NOMO-1 (cell line): ENCODE results near the gene SPDEF.

Source experiments
- DNase-seq, 2 experiments: peaks; one replicate each; lab custom pipeline; 2025; ENCODE audit not compliant: unreplicated experiment in 2 of 2; lab: John Stamatoyannopoulos, UW

SPDEF gene

GRCh38 chr6:34556031-34556471 is at the start of gene SPDEF:
Gene SPDEF, minus strand, starts transcription at chr6:34556329. Its CDS starts 11,874 bp downstream, at chr6:34544455.
- DNase-seq, result no peak

DNA sequence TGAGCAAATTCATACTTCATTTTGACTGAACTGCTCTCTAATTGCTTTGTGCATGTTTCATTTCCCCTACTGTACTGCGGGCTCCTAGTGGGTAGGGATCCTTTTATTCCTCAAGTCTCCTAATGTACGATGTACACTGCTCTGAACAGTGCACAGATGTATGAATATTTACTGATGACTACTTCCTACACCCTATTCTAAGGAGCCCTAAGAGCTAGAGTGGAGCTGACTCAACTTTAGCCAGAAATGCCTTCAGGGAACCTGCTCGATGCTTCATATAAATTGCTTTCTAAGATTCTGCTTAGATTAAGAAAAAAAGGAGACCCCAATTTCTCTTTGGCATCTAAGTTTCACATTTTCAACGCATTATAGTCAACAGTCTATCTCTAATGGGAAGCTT is 47.6 kb upstream of the SPDEF start:
- no peak for DNase-seq

DNA sequence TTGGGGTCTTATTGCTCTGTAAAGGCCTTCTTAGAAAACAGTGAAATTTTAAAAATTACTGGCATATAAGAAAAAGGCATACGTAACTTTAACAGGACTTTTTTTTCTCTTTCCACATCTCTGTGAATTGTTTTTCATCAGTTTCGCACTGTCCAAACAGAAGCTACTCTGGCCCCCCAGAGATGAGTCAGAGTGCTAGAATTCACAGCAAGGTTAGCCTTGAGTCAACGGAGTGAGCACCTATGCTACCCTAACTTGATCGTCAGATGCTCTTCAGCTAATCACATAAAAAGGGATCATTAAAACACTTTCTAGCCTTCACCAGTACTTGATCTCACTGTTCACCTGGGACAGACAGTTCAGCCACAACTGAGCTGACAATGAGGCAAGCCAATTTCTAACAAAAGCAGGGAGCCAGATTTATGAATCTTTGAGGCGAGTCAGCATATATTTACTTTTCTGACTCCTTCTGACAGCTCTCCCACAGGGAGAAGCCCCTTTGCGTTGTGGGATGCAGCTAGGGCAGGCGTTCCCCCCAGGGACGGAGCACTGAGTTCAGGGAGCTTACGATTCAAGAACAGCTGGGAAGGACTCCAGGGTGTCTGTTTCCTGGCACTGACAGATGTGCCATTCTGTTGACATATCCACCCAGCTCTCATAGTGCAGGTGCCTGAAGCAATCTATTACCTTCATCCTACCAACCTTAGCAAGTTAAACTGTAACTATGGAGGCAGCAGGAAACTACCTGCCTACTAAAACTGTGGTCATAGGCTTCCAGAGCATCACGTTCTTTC is 46.4 kb upstream of the SPDEF start:
- DNase-seq, result no peak

GRCh38 chr6:34601706-34602105 is 45.6 kb upstream of the SPDEF start:
- no peak for DNase-seq

DNA sequence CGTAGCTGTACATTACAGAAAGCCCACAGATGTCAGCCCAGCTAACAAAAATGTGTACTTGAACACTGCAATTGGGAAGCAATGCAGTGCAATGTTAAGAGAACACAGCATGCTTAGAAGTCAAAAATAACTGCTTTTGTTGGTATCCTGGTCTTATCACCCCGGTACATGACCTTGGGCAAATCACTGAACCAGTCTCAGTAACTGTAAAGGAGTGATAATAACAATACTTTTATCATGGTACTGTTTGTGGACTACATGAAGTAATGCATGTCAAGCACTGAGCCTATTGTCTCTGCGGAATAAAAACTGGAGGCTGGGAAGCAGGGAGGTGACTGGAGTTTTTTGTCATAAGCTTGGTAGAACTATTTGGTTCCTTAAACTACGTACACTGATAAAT is 44.7 kb upstream of the SPDEF start:
- DNase-seq, result no peak

DNA sequence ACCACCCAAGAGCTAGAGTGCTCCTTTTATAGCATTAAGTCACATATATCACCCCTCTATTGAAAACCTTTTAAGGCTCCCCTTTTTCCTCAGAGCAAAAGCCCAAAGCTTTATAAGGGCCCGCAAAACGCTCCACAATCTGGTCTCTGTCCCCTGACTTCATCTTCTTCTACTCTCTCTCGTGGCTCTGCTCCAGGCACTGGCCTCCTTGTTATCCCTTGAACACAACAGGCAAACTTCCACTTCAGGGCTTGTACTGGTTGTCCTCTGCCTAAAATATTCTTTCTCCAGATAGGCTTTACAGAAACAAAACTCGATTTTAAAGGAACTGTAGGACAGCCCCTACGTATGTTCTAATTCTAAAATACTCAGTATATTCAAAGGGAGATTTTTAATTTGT is 44.0 kb upstream of the SPDEF start:
- DNase-seq, result no peak

DNA sequence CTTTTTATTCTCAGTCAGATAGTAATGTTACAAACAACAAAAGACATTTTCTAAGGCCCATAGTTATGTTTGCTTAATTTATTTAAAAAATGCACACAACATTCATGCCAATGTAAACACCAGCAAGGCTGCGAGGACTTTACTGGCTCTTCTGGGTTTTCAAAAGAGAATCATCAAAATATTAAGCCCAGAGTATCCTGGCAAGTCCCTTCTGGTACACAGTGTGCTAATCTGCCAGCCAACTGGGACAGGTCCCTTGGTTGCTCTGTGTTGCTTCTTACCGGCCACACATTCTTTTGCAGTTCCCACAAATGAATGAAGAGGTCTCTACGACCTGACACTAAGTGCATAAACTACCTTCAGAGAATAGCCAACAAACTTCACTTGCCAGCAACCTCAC is 42.6 kb upstream of the SPDEF start:
- DNase-seq, result no peak

- DNase-seq, result no peak
Observed at GRCh38 chr6:34597605-34598353, 41.6 kb upstream of the SPDEF start.

GRCh38 chr6:34596798-34597197 is 40.7 kb upstream of the SPDEF start:
- DNase-seq, result no peak

- DNase-seq, result no peak
Observed at GRCh38 chr6:34595332-34596184, 39.4 kb upstream of the SPDEF start.

- no peak for DNase-seq
Observed at GRCh38 chr6:34593701-34594100, 37.6 kb upstream of the SPDEF start.

GRCh38 chr6:34592208-34592952 is 36.3 kb upstream of the SPDEF start:
- DNase-seq, result no peak

GRCh38 chr6:34589691-34590090 is 33.6 kb upstream of the SPDEF start:
- no peak for DNase-seq

DNA sequence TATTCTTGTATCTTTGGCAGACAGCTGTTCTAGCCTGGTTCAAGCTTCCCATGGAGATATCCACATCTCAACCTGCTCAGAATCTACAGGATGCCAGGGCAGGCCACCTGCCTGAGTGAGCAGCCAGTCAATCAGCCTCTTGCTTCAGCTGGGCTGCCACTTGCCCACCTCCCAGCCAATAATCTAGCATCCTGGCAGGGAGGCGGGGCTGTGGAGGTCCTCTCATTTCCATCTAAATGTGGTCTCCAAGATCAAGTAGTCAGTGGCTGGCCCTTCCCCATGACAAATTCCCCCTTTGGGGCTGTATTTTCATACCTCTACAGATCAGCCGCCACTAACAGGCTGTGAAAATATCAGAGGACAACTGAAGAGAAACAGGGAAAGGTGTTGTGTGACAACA is 33.0 kb upstream of the SPDEF start:
- no peak for DNase-seq

GRCh38 chr6:34587851-34588250 is 31.7 kb upstream of the SPDEF start:
- no peak for DNase-seq

DNA sequence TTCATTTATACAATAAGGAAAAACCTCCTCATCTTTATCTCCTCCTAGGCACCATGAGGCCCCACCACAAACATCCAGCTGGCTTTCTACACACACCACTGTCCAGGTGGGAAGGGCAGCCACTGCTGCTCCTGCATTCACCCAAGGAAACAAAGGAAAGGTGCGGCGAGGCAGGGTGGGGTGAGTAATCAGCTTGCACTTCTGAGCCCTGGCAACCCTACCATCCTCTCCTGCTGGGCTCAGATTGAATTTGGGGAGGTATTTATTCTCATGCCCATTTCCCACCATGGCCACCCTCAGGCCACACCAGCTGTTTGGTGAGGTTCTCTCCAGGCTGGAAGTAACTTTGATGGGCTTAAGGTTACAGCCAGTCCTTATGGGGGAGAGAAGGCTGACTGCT is 31.2 kb upstream of the SPDEF start:
- no peak for DNase-seq

DNA sequence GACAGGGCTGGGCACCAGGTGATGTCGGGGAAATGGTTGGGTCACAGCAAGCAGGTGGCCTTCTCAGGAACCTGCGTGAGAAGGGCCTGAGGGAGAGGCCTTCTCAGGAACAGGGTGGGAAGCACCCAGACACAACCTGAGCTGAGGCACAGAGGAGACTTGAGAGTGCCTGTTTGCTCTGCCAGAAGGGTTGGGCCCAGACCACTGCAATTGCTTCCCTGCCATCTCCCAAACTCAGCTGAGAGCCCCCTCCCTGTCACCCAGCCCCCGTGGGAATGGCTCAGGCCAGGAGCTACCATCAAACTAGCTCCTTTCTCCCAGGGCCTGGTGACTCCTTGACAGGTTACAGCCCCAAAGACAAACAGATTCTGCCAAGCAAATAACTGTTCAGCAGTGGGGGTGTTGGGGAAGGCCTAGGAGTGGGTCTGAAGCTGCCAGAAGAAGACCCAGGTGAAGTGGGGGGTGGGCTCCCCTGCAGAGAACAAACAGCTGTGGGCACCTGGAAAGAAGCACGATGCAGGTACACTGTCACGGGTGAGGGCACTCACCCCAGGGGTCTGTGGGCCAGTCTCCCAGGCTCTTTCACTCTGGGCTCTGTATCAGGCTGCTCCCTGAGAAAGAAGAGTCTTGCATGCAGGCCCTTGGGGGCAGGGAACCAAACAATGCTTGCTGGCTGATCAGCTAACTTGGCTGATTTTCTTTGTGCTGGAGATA is 30.4 kb upstream of the SPDEF start:
- no peak for DNase-seq

GRCh38 chr6:34585512-34586061 is 29.5 kb upstream of the SPDEF start:
- no peak for DNase-seq

DNA sequence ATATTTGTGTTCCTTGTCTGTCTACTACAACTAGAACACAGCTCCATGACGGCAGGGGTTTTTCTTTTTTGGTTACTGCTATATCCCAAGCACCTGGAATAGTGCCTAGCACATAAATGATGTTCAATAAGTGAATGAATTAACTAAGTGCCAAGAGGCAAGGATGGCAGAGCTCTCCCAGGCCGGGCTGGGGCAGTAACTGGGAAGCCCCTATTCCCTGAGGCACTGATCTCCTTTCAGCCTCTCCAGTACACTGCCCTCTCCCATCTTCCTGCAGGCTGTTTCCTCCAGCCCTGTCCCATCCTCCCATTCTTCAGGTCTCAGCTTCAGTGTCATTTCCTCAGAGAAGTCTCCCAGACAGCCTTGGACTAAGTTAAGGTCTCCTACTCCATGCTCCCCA is 29.0 kb upstream of the SPDEF start:
- DNase-seq, result no peak

- DNase-seq, result no peak
Observed at GRCh38 chr6:34584694-34585093, 28.6 kb upstream of the SPDEF start.
